GM12864 (cell line): Measurements from ENCODE around the gene PGAM5.
A peak's percentile ranks its signal among the peaks of the same experiment; 100 is the strongest.

Source experiments
- DNase-seq: peaks from one replicate; pipeline ENCODE4 v3.0.0-alpha.2; 2011; ENCODE audit warnings: low read depth
- H3K4me3 ChIP-seq: 2 replicates; pipeline ENCODE4 v1.5.1; 2011; ENCODE audit warnings: mild to moderate bottlenecking, low read depth, low read length, control low read depth
- TF ChIP-seq, protein P1 (sequence below): IDR thresholded peaks from 2 replicates; pipeline ENCODE4 v1.5.1; 2011; ENCODE audit warnings: low read depth, mild to moderate bottlenecking, moderate library complexity, low read length, control low read depth, inconsistent platforms; ENCODE audit errors: missing control alignments

Gene PGAM5

DNA sequence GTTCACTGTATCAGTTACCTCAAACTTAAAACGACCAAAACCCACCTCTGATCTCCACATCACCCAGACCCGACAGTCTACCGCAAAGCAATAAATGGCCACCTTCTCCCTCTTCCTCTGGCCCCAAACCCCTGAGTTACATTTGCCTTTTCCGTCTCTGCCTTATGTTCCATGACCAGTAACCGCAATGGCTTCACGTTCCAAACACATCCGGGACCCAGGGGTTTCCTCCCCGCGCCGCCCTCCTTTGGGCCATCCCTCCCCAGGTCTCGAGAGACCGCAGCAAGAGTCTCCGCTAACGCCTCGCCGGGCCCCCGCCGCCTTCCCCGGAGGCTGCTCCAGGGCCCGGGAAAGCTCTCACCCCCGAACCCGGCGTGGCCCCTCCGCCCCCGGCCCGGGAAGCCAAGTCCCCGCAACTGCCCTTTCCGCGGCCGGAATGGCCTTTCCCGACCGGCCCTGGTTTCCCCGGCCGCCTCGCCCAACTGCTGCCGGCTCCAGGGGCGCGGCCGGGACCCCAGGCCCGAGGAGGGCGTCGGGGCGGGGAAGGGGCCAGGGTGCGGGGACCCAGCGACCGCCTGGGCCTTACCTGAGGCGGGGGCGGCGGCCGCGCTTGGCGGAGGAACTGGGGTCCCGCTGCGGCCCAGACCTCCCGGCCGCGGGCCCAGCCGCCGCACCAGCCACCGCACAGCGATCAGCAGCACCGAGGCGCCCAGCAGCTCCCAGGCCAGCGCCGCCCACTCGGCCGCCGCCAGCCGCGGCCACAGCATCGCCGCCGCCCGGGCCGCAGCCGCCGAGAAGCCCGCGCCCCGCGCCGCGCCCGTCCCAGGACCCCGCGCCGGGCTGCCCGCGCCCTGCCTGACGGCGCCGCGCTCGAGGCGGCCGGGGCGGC, 50.6 kb downstream of the PGAM5 start, which contains the start of gene ANKLE2:
Gene ANKLE2 (minus strand): TSS at position 801 of the 889 bp plus-strand sequence. CDS start 34 bp downstream, at position 767.
- peak within 1 kb of the TSS; percentile 84 for H3K4me3 ChIP-seq
- DNase-seq, result no peak
- TF ChIP-seq, protein P1, sequence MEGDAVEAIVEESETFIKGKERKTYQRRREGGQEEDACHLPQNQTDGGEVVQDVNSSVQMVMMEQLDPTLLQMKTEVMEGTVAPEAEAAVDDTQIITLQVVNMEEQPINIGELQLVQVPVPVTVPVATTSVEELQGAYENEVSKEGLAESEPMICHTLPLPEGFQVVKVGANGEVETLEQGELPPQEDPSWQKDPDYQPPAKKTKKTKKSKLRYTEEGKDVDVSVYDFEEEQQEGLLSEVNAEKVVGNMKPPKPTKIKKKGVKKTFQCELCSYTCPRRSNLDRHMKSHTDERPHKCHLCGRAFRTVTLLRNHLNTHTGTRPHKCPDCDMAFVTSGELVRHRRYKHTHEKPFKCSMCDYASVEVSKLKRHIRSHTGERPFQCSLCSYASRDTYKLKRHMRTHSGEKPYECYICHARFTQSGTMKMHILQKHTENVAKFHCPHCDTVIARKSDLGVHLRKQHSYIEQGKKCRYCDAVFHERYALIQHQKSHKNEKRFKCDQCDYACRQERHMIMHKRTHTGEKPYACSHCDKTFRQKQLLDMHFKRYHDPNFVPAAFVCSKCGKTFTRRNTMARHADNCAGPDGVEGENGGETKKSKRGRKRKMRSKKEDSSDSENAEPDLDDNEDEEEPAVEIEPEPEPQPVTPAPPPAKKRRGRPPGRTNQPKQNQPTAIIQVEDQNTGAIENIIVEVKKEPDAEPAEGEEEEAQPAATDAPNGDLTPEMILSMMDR, result no peak

DNA sequence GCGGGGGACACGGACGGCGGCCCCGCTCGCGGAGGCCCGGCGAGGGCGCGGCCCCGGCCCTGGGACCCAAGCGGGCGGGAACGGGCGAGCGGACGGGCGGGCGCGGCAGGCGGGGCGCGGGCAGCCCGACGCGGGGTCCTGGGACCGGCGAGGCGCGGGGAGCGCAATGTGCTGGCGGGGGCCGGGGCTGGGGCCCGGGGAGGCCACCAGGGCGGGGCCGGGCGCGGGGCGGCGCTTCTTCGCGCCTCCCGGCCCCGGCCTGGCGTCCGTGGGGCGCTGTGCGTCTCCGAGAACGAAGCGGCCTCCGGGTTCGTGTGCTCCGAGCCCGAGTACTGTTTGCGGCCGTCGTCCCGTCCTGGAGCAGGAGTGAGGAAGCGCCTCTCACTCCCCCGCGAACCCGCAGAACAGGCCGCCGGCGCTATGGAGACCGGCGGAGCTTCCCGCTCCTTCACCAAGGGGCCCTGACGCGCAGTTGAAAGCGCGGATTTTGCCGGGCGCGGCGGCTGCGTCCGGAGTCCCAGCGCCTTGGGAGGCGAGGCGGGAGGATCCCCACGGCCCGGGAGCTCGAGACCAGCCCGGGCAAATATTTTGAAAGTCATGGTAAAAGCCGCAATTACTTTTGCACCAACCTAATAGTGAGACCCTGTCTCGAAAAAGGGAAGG, 51.4 kb downstream of the PGAM5 start:
- H3K4me3 ChIP-seq, result peak overlapping the region; percentile 84
- TF ChIP-seq, protein P1, result peak; percentile 13
- peak; percentile 59 for DNase-seq

DNA sequence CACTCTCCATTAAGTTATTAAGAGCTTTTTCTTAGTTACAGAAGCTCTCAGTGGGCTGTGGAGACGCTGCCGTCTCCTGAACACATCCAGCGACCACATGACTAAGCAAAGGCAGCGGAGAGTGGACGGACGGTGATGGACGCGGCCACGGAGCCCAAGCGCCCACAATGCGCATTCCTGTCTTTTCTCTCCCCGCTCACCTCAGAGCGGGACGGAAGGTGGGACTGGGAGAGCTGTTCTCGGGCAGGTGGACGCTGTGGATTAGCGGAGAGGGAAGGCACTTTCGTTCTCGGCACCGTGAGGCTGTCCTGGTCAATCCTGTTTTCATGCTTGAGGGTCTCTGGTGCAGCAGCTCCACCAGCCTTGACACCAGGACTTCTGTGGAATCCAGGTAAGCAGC, 53.6 kb downstream of the PGAM5 start:
- H3K4me3 ChIP-seq, result no peak overlapping the region
- TF ChIP-seq, protein P1, result no peak
- no peak for DNase-seq

DNA sequence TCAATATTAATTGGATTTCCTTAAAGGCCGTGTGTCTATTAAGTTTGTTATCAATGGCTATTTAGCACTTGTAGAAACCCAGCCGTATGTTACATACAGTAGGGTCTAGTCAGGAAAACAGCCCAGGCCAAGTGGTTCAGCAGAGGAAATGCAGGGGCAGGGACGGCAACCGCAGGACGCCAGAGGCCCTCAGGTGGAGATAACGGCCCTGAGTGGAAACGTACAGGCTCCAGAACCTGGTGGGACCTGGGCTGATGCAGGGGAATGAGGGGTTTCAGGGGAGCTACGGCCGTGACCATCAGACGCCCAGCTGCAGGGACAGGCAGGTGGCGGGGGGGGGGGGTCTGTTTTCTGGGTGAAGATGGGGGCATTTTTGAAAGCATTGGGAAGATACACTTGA, 54.7 kb downstream of the PGAM5 start:
- TF ChIP-seq, protein P1, result no peak
- no peak for DNase-seq
- H3K4me3 ChIP-seq, result no peak overlapping the region

- TF ChIP-seq, protein P1, result no peak
- DNase-seq, result no peak
- no peak overlapping the region for H3K4me3 ChIP-seq
Measured at GRCh38 chr12:132766380-132767085, 55.9 kb downstream of the PGAM5 start.

GRCh38 chr12:132771126-132771838, 60.6 kb downstream of the PGAM5 start:
- TF ChIP-seq, protein P1, result no peak
- H3K4me3 ChIP-seq, result no peak overlapping the region
- DNase-seq, result peak; percentile 73
